ENCODE results near the gene POLA2. TPM values are rescaled to one million over a fixed set of nuclear protein-coding genes. Genes with fewer than 3 reads are reported as not detected.

Gene POLA2
- polyA plus RNA-seq, 1 donor (not counting 4 experiments of a cell fraction or from before 2014, with no cell fraction given) = 20.9 TPM

- dilution Hi-C loops (cut with MboI; ENCODE audit: extremely low pct_ligation_motif_present, low sequenced_read_pairs) = no loop called here
- H3K9me1 ChIP-seq (ENCODE audit: control insufficient read depth, extremely low read depth, insufficient read depth, low read length) = no peaks in the 10 kb centered on the region
- H3K79me2 ChIP-seq (ENCODE audit: control insufficient read depth, insufficient read depth, low read length) = peaks cover 7% of the 10 kb centered on the region
- FAIRE-seq (no peak), DNase-seq (ENCODE audit: low read depth, low spot score) (no peak)
- peaks cover 5% of the 10 kb centered on the region for H3K4me1 ChIP-seq (ENCODE audit: control insufficient read depth, extremely low read depth, insufficient read depth, low read length)
- H3K4me3 ChIP-seq (ENCODE audit: control insufficient read depth in 2 of 3, extremely low read depth in 1 of 3, insufficient read depth in 2 of 3, low read depth in 1 of 3, low read length in 3 of 3) = no peak overlapping the region
- H3K27ac ChIP-seq (ENCODE audit: control insufficient read depth, insufficient read depth, low read length) = no peak overlapping the region
- no peaks in the 10 kb centered on the region for H3K27me3 ChIP-seq (ENCODE audit: control insufficient read depth, extremely low read depth, insufficient read depth, low read length)
- TF ChIP-seq CTCF (optimal IDR thresholded peaks at IDR 0.05 in 1 of 3, IDR thresholded peaks at IDR 0.05 in 1 of 3, conservative IDR thresholded peaks at IDR 0.05 in 1 of 3; ENCODE audit: extremely low read depth in 1 of 3, insufficient read depth in 2 of 3, low read length in 3 of 3) (no peak), EZH2 (IDR thresholded peaks at IDR 0.05; ENCODE audit: low read length) (no peak)
- no peaks in the 10 kb centered on the region for H3K36me3 ChIP-seq (ENCODE audit: control insufficient read depth in 2 of 2, extremely low read depth in 1 of 2, insufficient read depth in 2 of 2, low read length in 2 of 2)
- no peaks in the 10 kb centered on the region for H4K20me1 ChIP-seq (ENCODE audit: control insufficient read depth, extremely low read depth, insufficient read depth, low read length)
- no peak overlapping the region for H2AFZ ChIP-seq (ENCODE audit: control insufficient read depth, low read length)
- no peak overlapping the region for H3K4me2 ChIP-seq (ENCODE audit: control insufficient read depth, extremely low read depth, insufficient read depth, low read depth, low read length)
- H3K9ac ChIP-seq (ENCODE audit: control insufficient read depth, extremely low read depth, insufficient read depth, low read length) = no peak overlapping the region
- H3K9me3 ChIP-seq (ENCODE audit: control insufficient read depth, low read depth, low read length) = no peaks in the 10 kb centered on the region
These were observed 49.0 kb downstream of the POLA2 start for GRCh38 chr11:65310736-65311135.

- FAIRE-seq (no peak), DNase-seq (ENCODE audit: low read depth, low spot score) (no peak)
- dilution Hi-C loops (cut with MboI; ENCODE audit: extremely low pct_ligation_motif_present, low sequenced_read_pairs) = no loop called here
- Histone ChIP-seq H3K27ac (ENCODE audit: control insufficient read depth, insufficient read depth, low read length) (no peak overlapping the region), H3K36me3 (ENCODE audit: control insufficient read depth in 2 of 2, extremely low read depth in 1 of 2, insufficient read depth in 2 of 2, low read length in 2 of 2) (no peaks in the 10 kb centered on the region), H3K4me3 (ENCODE audit: control insufficient read depth in 2 of 3, extremely low read depth in 1 of 3, insufficient read depth in 2 of 3, low read depth in 1 of 3, low read length in 3 of 3) (no peak overlapping the region), H3K4me1 (ENCODE audit: control insufficient read depth, extremely low read depth, insufficient read depth, low read length) (peaks cover 9% of the 10 kb centered on the region), H3K27me3 (ENCODE audit: control insufficient read depth, extremely low read depth, insufficient read depth, low read length) (no peaks in the 10 kb centered on the region), H3K9me3 (ENCODE audit: control insufficient read depth, low read depth, low read length) (no peaks in the 10 kb centered on the region), H3K79me2 (ENCODE audit: control insufficient read depth, insufficient read depth, low read length) (peaks cover 12% of the 10 kb centered on the region), H2AFZ (ENCODE audit: control insufficient read depth, low read length) (no peak overlapping the region), H3K9me1 (ENCODE audit: control insufficient read depth, extremely low read depth, insufficient read depth, low read length) (no peaks in the 10 kb centered on the region), H3K4me2 (ENCODE audit: control insufficient read depth, extremely low read depth, insufficient read depth, low read depth, low read length) (no peak overlapping the region), H3K9ac (ENCODE audit: control insufficient read depth, extremely low read depth, insufficient read depth, low read length) (no peak overlapping the region), H4K20me1 (ENCODE audit: control insufficient read depth, extremely low read depth, insufficient read depth, low read length) (no peaks in the 10 kb centered on the region)
- TF ChIP-seq EZH2 (IDR thresholded peaks at IDR 0.05; ENCODE audit: low read length) = no peak
These were observed 49.5 kb downstream of the POLA2 start for GRCh38 chr11:65311170-65311678.

All from keratinocyte (primary cell).